Putamen (tissue), 1 donor: ENCODE measurements around the gene MARVELD1.

ENCODE experiments used
- DNase-seq: peaks from one replicate; pipeline ENCODE4 v3.0.0-alpha.2; 2016; ENCODE audit warnings: low spot score

Gene MARVELD1

GRCh38 chr10:97721871-97722780 lies 8.6 kb downstream of the MARVELD1 start:
- no peak for DNase-seq

DNA sequence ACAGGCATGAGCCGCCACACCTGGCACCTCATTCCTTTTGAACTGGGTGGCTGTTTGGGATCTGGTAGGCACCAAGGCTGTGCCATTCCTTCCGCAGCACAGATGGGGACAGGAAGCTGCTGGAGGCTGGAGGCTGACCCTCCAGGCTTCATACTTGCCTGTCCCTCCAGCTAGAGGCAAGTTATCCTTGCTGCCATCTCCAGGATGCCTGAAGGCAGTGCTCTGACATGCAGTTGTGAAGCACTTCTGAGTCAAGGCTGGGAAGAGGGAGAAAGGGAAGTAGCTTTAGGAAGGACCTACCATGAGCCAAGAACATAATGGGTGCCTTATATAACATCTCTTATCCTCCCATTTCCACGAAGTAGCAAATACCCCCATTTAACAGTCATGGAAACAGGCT lies 9.5 kb downstream of the MARVELD1 start:
- no peak for DNase-seq

DNA sequence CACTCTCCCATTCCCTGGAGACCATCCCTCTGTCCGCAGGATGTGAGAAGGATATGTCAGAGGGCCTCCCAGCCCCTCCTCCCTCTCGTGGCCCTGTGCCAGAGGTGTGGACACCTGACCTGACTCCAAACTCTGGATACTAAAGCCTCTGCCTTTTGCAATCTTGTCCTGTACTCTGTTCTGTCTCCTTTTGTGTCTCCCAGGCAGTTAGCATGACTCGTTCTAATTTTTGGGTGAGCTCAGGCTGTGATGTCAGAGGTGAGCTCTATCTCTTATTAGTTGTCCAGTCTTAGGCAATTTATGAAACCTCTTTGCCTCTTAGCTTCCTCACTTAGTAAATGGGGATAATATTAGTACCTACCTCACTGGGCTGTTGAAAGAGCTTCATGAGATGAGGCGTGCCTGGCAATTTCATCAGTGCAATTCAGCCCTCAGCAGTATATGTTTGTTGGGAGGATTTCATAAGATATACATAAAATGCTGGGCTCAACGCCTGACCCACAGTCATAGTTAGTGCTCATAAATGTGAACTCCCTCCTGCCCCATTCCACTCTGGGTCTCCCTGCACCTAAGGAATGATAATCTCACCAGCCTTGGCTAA lies 10.9 kb downstream of the MARVELD1 start:
- no peak for DNase-seq

DNA sequence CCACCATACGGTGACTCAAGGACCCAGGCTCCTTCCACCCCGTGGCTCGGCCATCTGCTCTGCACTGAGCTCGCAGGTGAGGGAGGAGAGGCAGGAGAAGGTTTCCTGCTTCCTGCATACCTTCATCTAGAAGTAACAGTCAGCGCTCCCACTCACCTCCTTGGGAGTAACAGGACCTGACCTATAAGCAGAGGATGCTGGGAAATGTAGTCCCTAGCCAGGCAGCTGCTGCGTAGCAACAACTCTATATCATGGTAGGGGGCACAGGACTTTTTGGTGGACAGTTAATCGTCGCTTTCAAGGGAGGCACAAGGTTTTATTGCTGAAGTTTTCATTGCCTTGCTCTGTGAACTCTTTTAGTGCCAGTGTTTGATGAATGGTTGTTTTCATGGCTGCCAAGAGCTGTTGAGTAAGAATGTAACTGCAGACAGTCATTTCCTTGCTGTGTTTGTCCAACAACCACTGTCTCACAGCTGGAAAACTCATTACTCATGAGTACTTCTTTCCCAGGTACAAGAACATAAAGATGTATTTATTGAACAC lies 13.2 kb downstream of the MARVELD1 start:
- DNase-seq, result no peak

- no peak for DNase-seq
Observed at GRCh38 chr10:97729014-97729413, 15.5 kb downstream of the MARVELD1 start.

DNA sequence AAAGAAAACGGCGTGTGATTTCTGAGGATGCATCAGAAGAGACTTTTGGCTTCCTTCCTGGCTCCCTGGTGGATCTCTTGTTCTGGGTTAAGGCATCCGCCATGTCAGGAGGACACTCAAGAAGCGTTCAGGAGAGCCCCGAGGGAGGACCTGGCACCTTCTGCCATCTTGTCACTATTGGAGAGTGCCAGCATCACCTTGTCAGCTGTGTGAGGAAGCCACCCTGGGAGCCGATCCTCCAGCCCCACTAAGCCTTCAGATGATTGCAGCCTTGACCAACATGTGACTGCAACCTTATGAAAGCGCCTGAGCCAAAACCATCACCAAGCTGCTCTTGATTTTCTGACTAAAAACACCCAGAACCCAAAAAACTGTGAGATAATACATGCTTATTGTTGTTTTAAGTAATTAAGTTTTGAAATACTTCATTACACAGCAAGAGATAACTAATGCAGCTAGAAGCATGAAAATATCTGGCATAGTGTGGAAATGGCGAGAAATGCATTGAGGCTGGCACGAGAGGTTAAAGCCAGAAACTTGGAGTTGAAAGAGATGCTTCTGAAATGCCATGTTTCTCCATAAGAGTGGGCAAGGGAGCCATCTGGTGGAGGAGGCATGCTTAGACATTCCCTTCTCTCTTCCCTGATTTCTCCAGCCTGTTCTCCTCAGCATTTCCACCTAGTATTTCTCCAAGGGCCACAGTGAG lies 18.0 kb downstream of the MARVELD1 start:
- peak; percentile 77 for DNase-seq

- DNase-seq, result no peak
Observed at GRCh38 chr10:97732052-97732359, 18.5 kb downstream of the MARVELD1 start.

DNA sequence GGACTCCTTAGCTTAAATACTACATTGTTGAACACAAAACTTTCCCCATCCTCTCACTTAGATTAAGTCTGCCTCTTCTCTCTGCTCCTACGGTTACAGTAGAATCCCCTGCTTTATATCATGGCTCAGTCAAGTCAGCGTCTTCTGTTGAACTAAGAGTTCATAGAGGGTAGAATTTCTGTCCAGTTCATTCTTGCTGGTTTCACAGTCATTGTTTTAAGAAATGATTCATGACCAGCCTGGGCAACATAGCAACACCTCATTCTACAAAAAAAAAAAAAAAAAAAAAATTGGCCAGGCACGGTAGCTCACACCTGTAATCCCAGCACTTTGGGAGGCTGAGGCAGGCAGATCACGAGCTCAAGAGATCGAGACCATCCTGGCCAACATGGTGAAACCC lies 19.7 kb downstream of the MARVELD1 start:
- DNase-seq, result no peak

DNA sequence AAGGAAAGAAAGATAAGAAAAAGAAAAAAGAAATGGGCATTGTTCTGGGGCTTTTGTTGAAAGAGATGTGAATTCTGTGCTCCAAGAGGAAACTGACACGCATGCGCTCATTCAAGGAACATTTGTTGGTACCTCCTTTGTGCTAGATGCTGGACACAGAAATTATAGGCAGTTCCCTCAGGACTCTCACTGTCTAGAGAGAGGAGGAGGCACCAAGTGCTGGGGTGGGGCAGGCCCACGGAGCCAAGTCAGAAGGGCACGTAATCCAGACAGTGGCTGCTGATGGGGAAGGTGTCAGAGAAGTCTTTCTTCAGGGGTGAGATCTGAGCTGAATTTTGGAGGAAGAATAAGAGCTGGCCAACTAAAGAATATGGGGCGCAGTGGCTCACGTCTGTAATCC lies 20.5 kb downstream of the MARVELD1 start:
- no peak for DNase-seq

DNA sequence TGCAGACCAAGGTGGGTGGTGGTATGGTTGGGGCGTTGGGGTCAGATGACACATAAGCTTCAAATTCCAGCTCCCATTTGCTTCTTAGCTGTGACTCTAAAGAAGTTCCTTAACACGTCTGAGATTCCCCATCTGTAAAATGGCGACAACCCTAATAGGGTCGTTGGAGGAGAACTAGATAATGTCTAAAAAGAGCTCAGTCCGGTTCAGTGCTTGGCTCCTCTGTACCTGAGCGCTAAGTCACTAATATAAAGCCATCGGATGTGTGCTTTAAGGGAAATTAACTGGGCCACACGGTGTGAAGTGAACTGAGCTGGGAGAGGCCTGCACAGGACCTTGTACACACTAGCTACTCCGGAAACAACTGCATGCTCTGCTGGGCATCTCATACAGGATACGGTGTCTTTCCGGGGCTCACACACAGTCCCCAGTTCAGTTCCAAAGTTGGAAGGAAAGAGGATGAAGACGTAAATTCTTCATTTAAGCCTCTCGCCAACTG lies 22.9 kb downstream of the MARVELD1 start:
- DNase-seq, result no peak

GRCh38 chr10:97736902-97737769 lies 23.6 kb downstream of the MARVELD1 start, which contains the start of gene ZFYVE27:
Gene ZFYVE27 (plus strand): TSS chr10:97737128. CDS start chr10:97738478, 1,350 bp downstream.
- DNase-seq, result peak; percentile 92

- no peak for DNase-seq
Observed at GRCh38 chr10:97737770-97738265, 24.3 kb downstream of the MARVELD1 start.

DNA sequence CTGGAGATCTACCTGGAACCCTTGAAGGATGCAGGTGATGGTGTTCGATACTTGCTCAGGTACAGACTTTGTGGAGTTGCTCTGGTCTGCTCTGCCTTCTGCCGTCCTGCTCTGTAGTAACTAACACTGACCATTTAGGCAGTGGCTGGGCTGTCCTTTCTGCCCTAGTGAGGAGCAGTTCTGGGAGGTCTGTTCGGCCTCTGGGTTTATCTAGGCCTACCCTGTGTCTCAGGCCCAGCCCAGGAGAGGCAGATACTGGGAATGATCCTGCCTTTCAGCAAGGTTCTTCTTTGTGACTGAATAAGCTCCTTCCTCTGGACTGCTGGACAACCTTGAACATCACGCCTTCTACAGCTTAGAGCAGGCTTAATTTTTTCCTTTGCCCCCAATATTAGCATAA lies 25.1 kb downstream of the MARVELD1 start:
- DNase-seq, result no peak

DNA sequence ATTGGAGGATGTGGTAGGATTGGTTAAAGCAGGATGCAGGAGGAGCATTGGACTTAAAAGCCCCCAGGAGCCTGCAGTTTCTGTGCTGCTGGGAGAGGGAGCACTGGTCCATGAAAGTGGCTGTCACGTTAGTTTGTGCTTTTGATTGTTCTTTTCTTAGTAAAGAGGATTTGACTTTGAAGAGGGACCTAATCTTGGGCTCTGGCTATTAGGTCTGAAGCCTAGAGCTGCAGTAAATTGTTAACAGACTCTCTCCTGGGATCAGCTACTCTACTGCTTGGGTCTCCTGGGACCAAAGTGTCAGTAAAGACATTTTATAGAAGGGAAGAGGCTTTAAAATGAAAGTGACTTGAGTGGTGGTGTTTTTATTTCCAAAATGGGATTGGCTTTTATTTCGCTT lies 27.1 kb downstream of the MARVELD1 start:
- DNase-seq, result no peak

- no peak for DNase-seq
Observed at GRCh38 chr10:97743169-97743943, 29.8 kb downstream of the MARVELD1 start.

- DNase-seq, result no peak
Observed at GRCh38 chr10:97744405-97745035, 31.0 kb downstream of the MARVELD1 start.

DNA sequence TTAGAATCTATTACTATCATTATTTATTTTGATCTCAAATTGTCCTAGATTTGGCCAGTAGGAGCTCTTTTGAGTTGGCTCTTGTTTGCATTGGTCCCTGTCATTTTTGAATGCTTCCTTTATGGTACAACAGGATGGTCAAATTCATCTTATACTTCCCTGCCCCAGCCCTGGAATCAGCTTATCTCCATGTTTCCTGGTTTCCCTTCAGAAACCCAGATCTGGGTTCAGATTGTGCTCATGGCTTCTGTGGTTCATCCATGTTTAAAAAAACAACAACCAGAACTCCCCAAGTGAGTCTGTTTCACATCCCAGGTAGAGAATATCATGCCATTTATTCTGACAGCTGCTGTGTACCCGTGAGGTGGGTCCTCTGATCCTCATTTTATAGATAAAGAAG lies 34.0 kb downstream of the MARVELD1 start:
- DNase-seq, result no peak

GRCh38 chr10:97748116-97748515 lies 34.6 kb downstream of the MARVELD1 start:
- no peak for DNase-seq

DNA sequence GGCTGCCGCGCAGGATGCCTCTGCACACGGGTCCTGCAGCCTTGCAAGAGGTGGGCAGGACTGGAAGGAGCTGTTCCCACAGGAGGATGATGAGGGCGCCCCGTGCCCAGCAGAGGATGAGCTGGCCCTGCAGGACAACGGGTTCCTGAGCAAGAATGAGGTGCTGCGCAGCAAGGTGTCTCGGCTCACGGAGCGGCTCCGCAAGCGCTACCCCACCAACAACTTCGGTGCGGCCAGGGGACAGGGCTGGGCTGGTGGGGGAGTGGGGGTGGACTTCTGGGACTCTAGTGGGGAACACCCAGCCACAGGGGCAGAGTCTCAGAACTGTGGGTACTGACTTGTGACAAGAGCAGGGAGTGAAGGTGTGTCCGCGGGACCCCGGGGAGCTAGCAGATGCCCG lies 39.4 kb downstream of the MARVELD1 start:
- no peak for DNase-seq

DNA sequence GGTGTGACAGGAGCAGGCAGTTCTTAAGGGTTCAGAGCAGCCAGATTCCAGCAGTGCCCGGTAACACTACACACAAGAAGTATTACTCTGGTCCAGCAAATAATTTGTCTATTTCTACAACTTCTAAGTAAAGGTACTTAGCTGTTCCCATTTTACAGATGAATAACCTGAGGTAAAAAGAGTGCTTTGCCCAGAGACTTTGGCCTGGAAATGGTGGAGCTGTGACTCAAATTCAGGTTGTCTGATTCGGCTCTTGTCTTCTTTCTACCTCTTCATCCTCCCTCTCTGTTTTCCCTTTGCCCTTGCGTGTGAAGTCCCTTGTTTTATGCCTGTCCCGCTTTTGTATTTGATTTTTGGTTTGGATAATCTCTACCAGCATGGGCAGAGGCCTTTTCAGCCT lies 41.2 kb downstream of the MARVELD1 start:
- DNase-seq, result no peak
